C4-2B (cell line): ENCODE data around the gene TMEM127.

ENCODE experiments used
- CTCF ChIP-seq: fragments of 450-650 bp; conservative IDR thresholded peaks from 2 replicates; pipeline ENCODE4 v1.5.1; 2017; ENCODE audit warnings: mild to moderate bottlenecking
- ZFX ChIP-seq: fragments of 450-650 bp; IDR thresholded peaks from 2 replicates; pipeline ENCODE4 v1.6.1; 2017

- TF ChIP-seq CTCF: no peak
- no peak for TF ChIP-seq ZFX
Measured at GRCh38 chr2:96243843-96244242, 22.0 kb downstream of the TMEM127 start.
